Omental fat pad (tissue), 4 donors: ENCODE data around the gene EIF4G1. TPM values are rescaled to one million over a fixed set of nuclear protein-coding genes. Genes with fewer than 3 reads are reported as not detected.

Source experiments
- ATAC-seq: fragments of 150-250 bp; one replicate; pipeline ENCODE4 v1.9.1; 2016; ENCODE audit warnings: mild to moderate bottlenecking, moderate library complexity; ENCODE audit not compliant: low FRiP score
- DNase-seq: peaks from one replicate; pipeline ENCODE4 v3.0.0-alpha.2; 2019; ENCODE audit warnings: low spot score
- total RNA-seq, 4 donors: library from RNA; depleted of rRNA; stranded (reverse); fragments of >200 nt; gene quantifications; one replicate each; pipeline ENCODE4 v1.1.0, GENCODE V29; 2016
- TF ChIP-seq, protein P1 (sequence below), 3 donors: fragments of 450-650 bp; IDR thresholded peaks; one replicate each; pipeline ENCODE4 v1.5.1; 2016 to 2017; ENCODE audit warnings: antibody characterized with exemption in 3 of 3, mild to moderate bottlenecking in 3 of 3, moderate library complexity in 2 of 3

The EIF4G1 gene
- total RNA-seq, 4 donors from 2014 or later = 235 to 471 (median 268) TPM

DNA sequence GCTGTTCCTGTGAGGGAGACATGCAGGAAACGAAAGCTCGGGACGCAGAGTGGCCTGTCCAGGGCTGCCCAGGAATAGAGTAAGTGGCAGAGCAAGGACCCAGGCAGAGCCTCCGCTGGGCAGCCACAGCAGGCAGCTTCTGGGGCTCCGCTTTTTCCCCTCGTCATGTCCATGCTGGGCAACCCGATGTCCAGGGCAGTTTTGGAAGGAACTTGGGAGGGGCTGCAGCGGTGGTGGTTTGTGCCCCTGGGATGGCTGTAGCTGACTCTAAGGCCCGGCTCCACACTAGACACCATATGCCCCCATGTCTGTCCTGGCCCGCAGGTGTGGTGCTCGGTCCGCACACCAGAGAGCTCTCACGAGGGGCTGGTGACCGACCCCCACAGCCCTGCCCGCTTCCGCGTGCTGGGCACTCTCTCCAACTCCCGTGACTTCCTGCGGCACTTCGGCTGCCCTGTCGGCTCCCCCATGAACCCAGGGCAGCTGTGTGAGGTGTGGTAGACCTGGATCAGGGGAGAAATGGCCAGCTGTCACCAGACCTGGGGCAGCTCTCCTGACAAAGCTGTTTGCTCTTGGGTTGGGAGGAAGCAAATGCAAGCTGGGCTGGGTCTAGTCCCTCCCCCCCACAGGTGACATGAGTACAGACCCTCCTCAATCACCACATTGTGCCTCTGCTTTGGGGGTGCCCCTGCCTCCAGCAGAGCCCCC, 22.5 kb upstream of the EIF4G1 start:
- TF ChIP-seq, protein P1, sequence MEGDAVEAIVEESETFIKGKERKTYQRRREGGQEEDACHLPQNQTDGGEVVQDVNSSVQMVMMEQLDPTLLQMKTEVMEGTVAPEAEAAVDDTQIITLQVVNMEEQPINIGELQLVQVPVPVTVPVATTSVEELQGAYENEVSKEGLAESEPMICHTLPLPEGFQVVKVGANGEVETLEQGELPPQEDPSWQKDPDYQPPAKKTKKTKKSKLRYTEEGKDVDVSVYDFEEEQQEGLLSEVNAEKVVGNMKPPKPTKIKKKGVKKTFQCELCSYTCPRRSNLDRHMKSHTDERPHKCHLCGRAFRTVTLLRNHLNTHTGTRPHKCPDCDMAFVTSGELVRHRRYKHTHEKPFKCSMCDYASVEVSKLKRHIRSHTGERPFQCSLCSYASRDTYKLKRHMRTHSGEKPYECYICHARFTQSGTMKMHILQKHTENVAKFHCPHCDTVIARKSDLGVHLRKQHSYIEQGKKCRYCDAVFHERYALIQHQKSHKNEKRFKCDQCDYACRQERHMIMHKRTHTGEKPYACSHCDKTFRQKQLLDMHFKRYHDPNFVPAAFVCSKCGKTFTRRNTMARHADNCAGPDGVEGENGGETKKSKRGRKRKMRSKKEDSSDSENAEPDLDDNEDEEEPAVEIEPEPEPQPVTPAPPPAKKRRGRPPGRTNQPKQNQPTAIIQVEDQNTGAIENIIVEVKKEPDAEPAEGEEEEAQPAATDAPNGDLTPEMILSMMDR (IDR thresholded peaks at IDR 0.05) = no peak
- ATAC-seq (no peak), DNase-seq (no peak)

DNA sequence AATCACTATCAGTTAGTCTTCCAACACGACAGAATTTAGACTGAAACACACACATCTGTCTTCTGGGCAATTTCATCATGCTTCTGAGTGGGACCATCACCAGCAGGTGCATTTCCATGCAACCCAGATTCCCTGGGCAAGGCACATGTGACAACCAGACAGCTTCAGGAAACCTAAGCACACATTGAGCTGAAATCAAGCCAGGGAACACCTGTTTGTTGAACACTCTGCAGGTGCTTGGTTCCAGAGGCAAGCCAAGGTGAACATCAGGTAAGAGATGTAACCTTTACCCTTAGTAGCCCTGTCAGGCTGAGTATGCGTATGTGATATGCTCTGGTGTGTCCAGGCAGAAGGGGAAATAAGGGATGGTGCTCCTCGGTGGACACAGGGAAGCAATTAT, 18.6 kb upstream of the EIF4G1 start:
- ATAC-seq (no peak), DNase-seq (no peak)
- TF ChIP-seq, protein P1 (IDR thresholded peaks at IDR 0.05) = no peak

DNA sequence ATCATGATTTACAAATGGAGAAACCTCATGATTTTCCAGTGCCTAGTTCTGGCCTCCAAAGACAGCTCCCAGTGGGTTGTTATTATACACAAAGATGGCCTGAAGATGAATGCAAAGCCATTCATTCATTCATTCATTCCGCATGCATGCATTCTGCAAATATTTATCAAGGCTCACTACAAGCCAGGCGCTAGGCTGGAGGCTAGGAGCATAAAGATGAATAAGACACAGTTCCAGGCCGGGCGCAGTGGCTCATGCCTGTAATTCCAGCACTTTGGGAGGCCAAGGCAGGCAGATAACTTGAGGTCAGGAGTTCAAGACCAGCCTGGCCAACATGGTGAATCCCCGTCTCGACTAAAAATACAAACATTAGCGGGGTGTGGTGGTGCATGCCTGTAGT, 17.8 kb upstream of the EIF4G1 start:
- ATAC-seq (no peak), DNase-seq (no peak)
- TF ChIP-seq, protein P1 (IDR thresholded peaks at IDR 0.05) = no peak

DNA sequence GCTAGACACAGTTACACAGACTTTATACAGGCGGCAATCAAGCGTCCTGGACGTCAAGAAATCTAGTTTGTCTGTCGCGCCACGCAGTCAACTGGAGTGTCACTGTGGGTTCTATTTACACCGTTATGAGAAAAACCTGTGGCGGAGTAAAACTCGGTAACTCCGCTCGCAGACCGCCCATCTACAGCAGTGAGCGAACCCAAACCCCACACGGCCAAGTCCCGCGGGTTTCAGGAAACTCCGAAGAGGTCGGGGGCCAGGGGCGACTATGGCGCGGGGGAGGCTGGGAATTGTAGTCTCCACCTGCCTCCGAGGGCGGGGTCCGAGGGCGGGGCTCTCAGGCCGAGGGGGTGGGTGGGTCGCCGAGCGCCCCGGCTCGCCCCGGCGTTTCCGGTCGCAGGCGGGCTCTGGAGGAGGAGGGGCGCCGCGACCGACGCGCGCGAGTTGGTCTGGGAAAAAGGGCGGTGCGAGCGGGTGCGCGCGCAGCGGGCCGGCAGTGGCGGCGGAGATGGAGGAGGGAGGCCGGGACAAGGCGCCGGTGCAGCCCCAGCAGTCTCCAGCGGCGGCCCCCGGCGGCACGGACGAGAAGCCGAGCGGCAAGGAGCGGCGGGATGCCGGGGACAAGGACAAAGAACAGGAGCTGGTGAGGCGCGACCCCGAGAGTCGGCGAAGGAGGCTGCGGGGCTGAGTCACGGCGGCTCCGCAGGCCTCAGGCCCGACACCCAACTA, 15.5 kb upstream of the EIF4G1 start, which contains the start of gene PSMD2:
Gene PSMD2 (plus strand): TSS at position 483 of the 729 bp plus-strand sequence. CDS start 26 bp downstream, at position 509.
- peak; percentile 89 for DNase-seq
- peak; percentile 99 for ATAC-seq
- TF ChIP-seq, protein P1 (IDR thresholded peaks at IDR 0.05) = no peak

DNA sequence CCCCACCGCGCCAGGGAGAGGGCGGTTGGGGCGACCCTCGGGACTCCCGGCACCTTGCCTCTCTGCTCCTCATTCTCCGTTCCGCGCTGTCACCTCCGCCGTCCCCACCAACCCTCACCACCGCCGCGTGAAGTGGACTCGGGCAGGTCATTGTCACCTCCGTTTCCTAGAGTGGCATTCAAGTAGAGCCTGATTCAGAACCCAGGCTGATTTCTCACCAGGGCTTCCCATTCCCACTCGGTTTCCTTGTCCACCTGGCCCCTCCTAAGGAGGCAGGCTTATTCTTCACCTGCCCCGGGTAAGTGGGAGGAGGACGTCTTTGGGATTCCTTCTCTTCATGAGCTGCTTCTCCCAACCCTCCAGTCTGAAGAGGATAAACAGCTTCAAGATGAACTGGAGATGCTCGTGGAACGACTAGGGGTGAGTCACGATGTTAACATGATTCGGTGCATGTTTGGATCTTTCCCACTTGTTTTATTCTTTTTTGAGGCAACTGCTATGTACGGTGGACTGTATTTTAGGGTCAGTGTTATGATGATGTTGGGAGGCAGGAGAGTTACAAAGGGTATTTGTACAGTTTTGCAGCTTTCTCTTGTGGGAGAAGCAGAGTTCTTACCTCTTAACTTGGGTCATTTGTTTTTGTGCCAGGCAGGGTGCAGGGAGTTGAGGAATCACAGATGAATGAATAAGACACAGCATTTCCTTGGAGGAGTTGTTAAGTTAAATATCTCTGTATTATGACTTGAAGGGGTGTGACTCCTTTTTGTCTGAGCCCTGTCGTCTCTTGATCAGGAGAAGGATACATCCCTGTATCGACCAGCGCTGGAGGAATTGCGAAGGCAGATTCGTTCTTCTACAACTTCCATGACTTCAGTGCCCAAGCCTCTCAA, 14.7 kb upstream of the EIF4G1 start:
- ATAC-seq = peak; percentile 2
- TF ChIP-seq, protein P1 (IDR thresholded peaks at IDR 0.05) = no peak
- no peak for DNase-seq

DNA sequence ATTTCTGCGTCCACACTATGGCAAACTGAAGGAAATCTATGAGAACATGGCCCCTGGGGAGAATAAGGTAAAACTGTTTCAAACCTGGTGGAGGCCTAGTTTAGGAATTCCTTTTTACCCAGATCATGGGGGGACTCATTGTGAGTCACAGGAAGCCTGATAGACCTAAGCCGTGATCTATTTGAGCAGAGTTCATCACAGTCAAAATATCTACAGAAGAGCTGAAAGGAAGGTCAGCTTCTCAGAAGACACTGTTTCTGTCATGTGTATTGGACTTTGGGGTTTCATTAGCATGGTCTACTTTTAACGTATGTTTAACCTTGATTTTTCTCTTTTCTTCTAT, 14.1 kb upstream of the EIF4G1 start:
- DNase-seq (no peak), ATAC-seq (no peak)
- TF ChIP-seq, protein P1 (IDR thresholded peaks at IDR 0.05) = no peak
